HEK293 (cell line): ENCODE data around the gene IPO11.

Experiments used
- CTCF ChIP-seq: fragments of 450-650 bp; formaldehyde crosslinking; IDR thresholded peaks from 2 replicates; pipeline ENCODE4 v1.5.1; 2016; ENCODE audit warnings: missing biosample characterization, missing genetic modification characterization
- ZNF184 ChIP-seq: fragments of 450-650 bp; IDR thresholded peaks from 2 replicates; pipeline ENCODE4 v1.5.1; 2018; ENCODE audit warnings: missing biosample characterization, mild to moderate bottlenecking, missing genetic modification characterization

GRCh38 chr5:62375627-62376026 is 36.9 kb upstream of the IPO11 start:
- TF ChIP-seq ZNF184 (tag by site-specific recombination) (no peak), CTCF (tag by site-specific recombination) (no peak)
